Neural cell (in vitro differentiated cells): Measurements from ENCODE around the gene STX4.

ENCODE experiments used
- EP300 ChIP-seq: fragments of 450-650 bp; conservative IDR thresholded peaks from 2 replicates; pipeline ENCODE4 v1.6.1; 2014; ENCODE audit warnings: antibody characterized with exemption, mild to moderate bottlenecking, moderate library complexity; ENCODE audit not compliant: poor library complexity, severe bottlenecking
- EZH2 ChIP-seq: fragments of 200-600, 300-800 bp; shearing (Covaris generic), sonication (generic); IDR thresholded peaks from 2 replicates; pipeline ENCODE4 v1.6.1; 2014; ENCODE audit warnings: antibody characterized with exemption, low read length, borderline replicate concordance, mild to moderate bottlenecking; ENCODE audit not compliant: insufficient read depth, poor library complexity, severe bottlenecking
- MXI1 ChIP-seq: fragments of 450-650 bp; conservative IDR thresholded peaks from 2 replicates; pipeline ENCODE4 v1.6.1; 2014; ENCODE audit warnings: antibody characterized with exemption, mild to moderate bottlenecking; ENCODE audit not compliant: poor library complexity, severe bottlenecking
- POLR2AphosphoS5 ChIP-seq: IDR thresholded peaks from 2 replicates; pipeline ENCODE4 v1.6.1; 2012
- RAD21 ChIP-seq: fragments of 450-650 bp; conservative IDR thresholded peaks from 2 replicates; pipeline ENCODE4 v1.6.1; 2014; ENCODE audit warnings: antibody characterized with exemption, mild to moderate bottlenecking, moderate library complexity
- REST ChIP-seq: IDR thresholded peaks from 2 replicates; pipeline ENCODE4 v1.6.1; 2012; ENCODE audit warnings: borderline replicate concordance
- SMC3 ChIP-seq: fragments of 450-650 bp; conservative IDR thresholded peaks from 2 replicates; pipeline ENCODE4 v1.6.1; 2014; ENCODE audit warnings: antibody characterized with exemption, mild to moderate bottlenecking, moderate library complexity; ENCODE audit not compliant: poor library complexity
- TAF1 ChIP-seq: IDR thresholded peaks from 2 replicates; pipeline ENCODE4 v1.6.1; 2012; ENCODE audit warnings: low read depth
- TF ChIP-seq, protein P1 (sequence below): fragments of 450-650 bp; IDR thresholded peaks from 2 replicates; pipeline ENCODE4 v1.5.1; 2014; ENCODE audit warnings: antibody characterized with exemption, mild to moderate bottlenecking, moderate library complexity; ENCODE audit not compliant: poor library complexity, severe bottlenecking

GRCh38 chr16:31005350-31006085 lies 27.8 kb upstream of the STX4 start:
- TF ChIP-seq, protein P1, sequence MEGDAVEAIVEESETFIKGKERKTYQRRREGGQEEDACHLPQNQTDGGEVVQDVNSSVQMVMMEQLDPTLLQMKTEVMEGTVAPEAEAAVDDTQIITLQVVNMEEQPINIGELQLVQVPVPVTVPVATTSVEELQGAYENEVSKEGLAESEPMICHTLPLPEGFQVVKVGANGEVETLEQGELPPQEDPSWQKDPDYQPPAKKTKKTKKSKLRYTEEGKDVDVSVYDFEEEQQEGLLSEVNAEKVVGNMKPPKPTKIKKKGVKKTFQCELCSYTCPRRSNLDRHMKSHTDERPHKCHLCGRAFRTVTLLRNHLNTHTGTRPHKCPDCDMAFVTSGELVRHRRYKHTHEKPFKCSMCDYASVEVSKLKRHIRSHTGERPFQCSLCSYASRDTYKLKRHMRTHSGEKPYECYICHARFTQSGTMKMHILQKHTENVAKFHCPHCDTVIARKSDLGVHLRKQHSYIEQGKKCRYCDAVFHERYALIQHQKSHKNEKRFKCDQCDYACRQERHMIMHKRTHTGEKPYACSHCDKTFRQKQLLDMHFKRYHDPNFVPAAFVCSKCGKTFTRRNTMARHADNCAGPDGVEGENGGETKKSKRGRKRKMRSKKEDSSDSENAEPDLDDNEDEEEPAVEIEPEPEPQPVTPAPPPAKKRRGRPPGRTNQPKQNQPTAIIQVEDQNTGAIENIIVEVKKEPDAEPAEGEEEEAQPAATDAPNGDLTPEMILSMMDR: no peak
- TF ChIP-seq SMC3 (no peak), POLR2AphosphoS5 (no peak), EP300 (no peak), EZH2 (no peak), REST (no peak), TAF1 (no peak), MXI1 (no peak), RAD21 (no peak)
